Panc1 (cell line): ENCODE data around the gene MEMO1.

Experiments used
- CTCF ChIP-seq: fragments of 450-650 bp; IDR thresholded peaks from 2 replicates; pipeline ENCODE4 v1.5.1; 2017; ENCODE audit warnings: mild to moderate bottlenecking
- POLR2AphosphoS5 ChIP-seq: IDR thresholded peaks from 2 replicates; pipeline ENCODE4 v1.6.1; 2012; ENCODE audit warnings: mild to moderate bottlenecking, low read depth, low read length, moderate library complexity

- TF ChIP-seq CTCF = no peak
- no peak for TF ChIP-seq POLR2AphosphoS5
Observed at GRCh38 chr2:31853521-31853920, 157.3 kb downstream of the MEMO1 start.
